DMS153 (cell line): ENCODE measurements around the gene ATP5MC3.

Source experiments
- DNase-seq: peaks from one replicate; lab custom pipeline; 2025; lab: John Stamatoyannopoulos, UW

Gene ATP5MC3

DNA sequence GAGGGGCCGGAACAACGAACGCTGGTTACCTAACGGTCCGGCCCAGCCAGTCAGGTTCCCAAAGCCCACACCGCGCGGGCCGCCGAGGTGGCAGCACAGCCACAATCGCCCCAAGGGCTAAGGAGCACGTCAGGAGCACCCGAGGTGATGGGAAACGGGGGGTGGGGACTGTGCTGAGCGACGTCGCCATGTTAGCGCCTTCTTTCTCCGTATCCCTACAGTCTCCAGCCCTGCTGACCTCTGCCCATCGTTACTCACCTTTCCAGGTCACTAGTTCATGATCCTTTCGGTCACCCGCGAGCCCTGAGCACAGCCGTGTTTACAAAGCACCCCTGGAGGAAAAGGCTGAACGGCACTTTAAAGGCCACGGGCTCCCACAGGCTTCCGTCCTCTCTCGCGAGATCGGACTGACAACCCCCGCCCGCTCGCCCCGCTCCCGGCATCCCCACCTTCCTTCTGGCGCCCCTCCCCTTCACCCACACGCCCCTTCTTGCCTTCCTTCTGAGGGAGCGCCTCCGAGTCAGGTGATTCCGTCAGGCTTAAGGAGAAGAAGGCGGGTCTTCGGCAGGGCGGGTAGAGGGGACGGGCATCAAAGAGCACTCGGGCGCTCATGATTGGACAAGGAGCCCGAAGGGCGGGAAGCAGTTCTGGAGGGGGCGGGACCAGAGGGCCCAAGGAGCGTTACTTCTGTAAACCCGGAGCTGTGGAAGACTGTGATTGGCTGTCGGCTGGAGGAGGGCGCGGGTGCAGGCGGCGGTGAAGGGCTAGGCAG is 13.5 kb downstream of the ATP5MC3 start, which contains the start of gene ATF2:
Gene ATF2 (minus strand): TSS at position 412 of the 772 bp plus-strand sequence. CDS start 31,760 bp downstream, outside the sequence.
- DNase-seq: peak; percentile 100

DNA sequence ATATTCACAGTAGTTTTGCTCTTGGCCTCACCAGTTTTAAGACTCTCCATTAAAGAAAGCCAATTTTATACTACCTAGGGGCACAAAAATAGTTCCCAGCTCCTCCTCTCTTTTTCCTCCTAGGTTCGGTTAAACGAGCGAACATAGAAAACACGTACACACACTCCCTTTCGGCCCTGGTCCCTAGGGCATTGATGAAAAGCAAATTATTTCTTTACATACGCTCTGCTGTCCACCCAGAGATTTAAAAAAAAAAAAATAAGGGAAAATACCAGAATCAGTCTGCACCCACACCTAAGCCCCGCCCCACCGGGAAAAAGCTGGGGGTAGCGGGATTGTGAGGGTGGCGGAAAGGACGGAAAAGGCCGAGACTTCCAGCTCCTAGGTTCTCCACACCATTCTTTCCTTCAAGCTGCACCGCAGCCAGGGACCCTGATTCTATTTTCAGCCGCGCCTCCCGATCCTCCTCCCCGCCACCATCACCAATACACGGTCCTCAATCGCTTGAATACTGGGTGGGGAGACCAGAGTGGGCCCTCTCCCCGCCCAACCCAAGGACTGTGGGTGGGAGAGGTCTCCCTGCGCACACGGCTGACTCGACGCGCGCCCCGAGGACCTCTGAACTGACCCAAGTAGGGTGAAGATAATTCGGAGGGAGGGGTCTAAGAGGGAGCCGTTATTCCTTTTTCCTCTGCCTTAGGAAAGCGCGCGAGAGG is 14.3 kb downstream of the ATP5MC3 start:
- DNase-seq: no peak

DNA sequence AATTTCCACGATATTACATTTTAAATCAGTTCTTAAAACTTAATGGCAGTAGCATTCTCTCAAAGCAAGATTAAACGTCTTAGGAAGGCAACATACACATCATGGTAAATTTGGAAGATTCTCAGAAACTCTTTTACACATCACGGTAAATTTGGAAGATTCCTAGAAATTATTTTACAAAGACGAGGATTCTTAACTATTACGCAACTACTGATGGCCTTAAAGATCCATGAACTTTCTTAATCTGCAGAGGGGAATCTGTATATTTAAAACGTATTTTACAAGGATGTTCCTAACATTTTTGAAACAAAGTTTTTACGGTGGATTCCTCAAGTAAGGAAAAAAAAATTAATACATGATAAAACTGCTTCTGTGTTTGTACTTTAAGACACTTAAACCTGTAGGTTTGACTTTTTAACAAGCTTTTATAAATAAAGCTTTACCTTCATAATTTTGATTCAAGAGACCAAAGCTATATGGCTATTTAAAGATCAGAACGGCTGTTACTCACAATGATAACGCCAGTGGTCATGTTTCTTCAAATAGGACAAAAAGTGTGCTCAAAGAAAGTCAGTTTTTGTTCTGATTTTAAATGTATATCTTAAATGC is 15.2 kb downstream of the ATP5MC3 start:
- no peak for DNase-seq

DNA sequence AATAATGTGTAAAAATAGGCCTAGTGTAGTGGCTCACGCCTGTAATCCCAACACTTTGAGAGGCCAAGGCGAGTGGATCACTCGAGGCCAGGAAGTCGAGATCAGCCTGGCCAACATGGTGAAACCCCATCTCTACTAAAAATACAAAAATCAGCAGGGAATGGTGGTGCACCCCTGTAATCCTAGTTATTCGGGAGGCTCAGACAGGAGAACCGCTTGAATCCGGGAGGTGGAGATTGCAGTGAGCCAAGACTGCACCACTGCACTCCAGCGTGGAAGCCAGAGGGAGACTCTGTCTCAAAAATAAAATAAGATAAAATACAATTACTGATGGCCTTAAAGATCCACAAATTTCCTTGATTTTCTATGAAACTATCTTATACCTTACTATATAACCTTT is 17.3 kb downstream of the ATP5MC3 start:
- DNase-seq: no peak

DNA sequence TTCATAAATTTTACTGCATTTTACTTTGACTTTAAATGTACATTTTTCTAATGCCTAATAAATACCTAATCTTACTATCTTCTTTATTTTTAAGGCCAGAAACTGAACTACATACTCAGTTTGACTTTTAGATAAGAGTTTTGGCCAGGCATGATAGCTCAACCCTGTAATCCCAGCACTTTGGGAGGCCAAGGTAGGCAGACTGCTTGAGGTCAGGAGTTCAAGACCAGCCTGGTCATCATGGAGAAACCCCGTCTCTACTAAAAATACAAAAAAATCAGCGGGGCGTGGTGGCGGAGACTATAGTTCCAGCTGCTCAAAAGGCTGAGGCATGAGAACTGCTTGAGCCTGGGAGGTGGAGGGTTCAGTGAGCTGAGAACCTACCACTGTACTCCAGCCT is 22.6 kb downstream of the ATP5MC3 start:
- DNase-seq: no peak

DNA sequence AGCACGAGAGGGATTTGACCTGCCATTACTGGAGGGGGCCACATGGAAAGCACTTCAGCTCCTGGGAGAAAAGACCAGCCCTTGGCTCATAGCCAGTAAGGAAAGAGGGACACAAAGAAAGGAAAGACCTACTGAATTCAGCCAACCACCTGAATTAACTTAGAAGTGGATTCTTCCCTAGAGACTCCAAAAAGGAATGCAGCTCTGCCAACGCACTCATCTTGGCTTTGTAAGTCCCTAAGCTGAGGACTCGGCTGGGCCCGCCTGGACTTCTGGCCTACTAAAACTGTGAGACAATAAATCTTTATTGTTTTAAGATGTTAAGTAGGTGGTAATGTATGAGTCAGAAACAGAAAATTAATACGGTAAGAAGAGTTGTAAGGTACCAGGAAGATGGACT is 25.0 kb downstream of the ATP5MC3 start:
- no peak for DNase-seq

DNA sequence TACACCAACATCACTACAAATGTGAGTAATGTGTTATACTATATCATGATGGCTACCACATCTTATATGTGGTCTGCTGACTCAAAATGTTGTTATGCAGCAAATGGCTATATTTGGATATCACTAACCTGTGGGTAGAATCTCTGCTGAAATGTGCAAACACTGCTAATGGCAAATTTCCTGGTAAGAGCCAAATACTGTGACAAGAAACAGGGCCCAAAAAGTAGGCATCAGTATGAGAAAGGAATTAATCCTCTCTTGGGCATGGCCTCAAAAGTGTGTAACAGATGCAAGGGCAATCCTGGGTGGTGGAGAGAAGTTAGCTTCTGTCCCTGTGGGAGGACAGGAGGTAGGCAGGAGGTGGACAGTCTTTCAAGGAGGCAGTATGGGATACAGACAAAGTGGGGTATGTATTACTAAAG is 26.8 kb downstream of the ATP5MC3 start:
- DNase-seq: no peak

DNA sequence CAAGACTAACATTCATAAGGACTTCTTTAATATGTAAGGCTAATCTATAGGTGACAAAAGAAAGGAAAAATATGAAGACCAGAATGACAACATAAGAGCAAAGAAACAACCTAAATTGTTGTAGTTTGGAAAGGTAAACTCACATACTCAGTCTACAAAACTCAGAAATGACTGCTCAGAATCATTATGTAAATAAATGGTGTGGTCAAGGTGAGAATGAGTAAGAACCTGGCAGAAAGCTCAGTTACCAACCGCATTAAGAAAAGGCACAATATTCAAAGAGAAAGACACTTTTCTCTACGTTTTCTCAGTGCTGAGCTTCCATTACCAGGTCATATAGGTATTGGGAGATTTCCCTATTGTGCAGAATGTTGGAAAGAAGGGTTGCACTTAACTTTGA is 29.3 kb downstream of the ATP5MC3 start:
- no peak for DNase-seq

DNA sequence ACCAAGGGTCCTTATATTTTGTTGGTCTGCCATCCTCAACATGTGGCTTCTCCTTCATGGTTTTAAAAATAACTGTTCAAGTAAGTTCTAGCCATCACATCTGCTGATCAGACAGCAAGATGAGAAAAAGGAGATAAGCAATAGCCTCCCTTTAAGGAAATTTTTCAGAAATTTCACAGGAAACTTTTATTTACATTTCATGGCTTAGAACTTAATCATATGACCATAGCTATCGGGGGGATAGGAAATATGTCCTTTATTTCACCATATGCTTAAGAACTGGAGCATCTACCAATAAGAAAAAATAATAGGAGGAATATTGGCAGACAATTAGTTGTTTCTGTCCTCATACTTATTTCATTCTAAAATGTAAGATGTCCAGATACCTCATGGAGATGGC is 29.7 kb downstream of the ATP5MC3 start:
- no peak for DNase-seq

DNA sequence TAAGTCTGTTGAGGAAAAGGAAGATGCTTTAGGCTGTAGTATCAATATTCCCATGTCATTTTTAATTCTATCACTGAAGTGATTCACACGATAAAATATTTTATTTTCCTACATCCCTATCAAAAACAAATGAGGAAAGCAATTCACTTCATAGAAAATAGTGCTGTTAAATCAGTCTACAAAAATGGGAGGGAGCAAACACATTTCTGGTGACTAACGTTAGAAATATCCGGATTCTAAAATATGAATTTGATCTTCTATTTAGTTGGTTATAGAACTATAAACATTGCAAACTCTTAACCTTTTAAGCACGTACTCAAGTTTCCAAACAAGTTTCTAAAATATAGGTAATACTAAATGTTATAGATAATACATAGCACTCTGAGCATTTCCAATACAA is 34.3 kb downstream of the ATP5MC3 start:
- no peak for DNase-seq

DNA sequence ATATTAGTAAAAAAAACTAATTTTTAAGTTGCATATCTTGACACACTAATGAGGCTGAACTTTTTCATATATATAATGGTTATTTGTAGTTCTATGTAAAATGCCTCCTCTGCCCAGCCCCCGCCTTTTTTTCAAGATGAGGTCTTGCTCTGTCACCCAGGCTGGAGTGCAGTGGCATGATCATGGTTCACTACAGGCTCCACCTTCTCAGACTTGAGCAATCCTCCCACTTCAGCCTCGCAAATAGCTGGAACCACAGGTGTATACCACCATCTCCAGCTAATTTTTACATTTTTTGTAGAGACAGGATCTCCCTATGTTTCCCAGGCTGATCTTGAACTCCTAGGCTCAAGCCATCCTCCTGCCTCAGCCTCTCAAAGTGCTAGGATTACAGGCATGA is 37.8 kb downstream of the ATP5MC3 start:
- no peak for DNase-seq

DNA sequence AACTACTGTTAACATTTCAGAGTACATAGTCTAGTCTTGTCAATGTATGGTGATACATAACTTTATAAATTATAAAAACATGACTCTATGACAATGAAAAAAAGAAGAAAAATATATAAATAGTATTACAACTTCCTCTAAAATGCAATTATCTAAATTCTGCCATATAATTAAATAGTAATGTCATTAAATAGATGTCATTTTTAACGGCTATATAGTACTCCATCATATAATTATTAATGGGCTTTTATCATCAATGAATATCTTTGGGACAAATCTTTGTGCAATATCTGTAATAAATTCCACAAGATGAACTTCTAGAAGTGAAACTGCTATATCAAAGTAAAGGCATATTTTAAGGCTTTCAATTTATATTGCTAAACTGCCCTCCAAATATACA is 38.3 kb downstream of the ATP5MC3 start:
- DNase-seq: no peak

DNA sequence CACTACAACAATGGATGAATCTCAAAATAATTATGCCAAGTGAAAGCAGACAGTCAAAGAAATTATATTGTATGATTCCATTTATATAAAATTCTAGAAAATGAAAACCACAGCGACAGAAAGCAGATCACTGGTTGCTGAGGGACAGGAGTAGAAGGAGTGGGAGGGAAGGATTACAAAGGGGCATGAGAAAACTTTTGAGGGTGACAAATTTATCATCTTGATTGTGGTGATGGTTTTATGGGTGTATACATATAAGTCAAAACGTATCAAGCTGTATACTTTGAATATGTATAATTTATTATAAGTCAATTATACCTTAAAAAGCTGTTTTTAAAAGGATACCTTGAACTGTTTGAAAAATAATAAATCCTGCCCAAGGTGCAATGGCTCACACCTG is 41.2 kb downstream of the ATP5MC3 start:
- DNase-seq: no peak

DNA sequence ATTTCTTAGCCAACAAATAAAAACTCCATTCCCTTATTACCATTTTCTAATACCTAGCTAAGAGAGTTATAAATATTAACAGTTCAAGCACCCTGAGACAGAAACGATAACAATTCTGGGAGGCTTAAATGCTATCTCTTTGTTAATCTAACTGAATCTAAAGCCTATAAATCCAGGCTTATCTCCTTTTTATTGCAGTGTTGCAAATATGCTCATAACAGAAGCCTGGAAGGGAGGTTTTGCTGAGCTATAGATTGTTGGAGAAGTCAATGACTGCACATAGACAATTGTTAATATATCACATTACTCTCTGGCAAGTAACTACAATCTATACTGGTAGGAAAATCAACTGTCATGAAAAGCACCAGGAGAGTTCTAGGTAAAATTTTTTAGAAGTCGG is 43.7 kb downstream of the ATP5MC3 start:
- DNase-seq: no peak

DNA sequence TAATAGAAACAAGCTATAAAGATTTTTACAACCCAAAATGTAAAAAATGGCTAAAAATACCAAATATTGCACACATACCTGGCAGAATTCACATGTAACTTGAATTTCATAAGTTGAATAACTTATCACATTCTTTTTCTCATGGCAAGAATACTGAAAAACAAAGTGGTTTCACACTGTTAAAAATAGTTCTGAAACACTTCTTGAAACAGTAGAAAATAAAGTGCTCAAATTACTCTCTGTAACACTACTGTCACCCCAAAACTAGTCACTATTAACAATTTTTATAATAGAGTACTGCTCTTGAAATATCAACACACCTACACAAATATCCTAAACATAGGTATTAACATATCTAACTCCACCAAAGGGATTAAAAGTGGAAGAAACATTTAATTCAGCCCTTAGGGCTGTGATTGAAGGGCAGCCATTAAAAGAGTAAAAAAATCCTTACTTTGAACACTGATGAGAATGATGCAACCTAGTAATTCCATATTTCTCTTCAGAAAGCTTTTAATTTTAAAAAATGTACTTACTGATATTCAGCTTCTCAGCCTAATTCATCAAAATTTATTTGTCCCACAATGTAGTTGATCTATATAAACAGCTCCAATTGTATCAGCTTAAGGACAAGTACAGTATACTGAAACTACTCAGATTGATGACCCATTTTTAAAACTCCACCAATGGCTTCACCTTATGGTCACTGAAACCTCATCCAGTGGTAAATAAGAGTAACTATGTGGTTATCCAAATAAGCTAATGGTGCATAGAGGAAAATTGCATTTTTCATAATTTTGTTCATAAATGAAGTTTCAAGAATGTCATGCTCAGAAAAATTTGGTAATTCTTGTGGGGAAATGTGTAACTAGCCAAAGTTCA is 44.9 kb downstream of the ATP5MC3 start:
- no peak for DNase-seq

DNA sequence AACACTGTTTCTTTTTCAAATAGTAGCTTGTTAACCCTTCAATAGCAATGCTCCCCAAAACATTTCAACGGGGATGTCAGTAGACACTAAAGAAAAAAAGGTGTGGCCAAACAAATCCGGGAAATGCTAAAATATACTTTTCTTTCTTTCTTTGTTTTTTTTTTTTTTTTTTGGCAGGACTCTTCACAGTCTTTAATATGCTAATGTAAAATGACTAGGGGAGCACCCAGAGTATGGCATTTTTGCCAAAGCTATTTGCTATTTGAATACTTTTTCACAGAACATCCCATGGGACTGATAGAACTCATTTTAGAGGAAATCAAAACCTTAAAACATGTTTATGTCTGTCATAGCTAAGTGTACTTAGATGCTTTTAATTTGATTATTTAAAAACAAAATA is 45.6 kb downstream of the ATP5MC3 start:
- no peak for DNase-seq

DNA sequence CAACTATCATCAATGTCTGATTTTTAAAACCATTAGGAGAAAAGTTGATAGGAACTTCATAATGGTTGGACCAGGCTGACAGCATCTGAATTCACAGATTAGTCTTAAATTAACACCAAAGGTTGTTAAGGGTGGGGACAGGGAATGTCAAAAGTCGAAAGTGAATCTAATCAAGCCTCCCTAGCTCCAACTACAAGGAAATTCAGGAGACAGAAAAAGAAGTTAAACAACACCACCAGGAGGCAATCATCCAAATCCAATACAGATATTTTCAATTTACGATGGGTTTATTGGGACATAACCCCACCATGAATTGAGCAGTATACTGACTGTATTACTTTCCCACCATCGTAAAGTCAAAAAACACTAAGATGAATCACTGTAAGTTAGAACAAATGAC is 46.3 kb downstream of the ATP5MC3 start:
- DNase-seq: no peak

DNA sequence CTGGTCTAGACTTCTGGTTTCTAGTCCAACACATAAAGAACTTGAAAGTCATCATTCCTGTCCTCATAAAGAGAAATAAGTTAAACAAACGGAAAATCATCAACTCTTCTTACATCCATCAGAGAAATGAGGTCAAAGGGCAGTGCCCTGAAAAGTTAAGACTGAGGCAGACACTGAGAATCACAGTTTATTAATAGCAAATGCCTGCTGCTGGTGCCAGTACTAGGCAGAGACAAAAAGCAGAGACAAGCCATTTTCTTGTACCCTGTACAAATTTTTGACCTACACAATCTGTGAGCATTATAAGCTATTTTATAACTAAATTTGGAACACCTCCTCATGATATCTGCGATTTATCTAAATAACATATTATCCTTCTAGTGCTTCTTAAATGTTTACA is 50.3 kb downstream of the ATP5MC3 start:
- DNase-seq: no peak

DNA sequence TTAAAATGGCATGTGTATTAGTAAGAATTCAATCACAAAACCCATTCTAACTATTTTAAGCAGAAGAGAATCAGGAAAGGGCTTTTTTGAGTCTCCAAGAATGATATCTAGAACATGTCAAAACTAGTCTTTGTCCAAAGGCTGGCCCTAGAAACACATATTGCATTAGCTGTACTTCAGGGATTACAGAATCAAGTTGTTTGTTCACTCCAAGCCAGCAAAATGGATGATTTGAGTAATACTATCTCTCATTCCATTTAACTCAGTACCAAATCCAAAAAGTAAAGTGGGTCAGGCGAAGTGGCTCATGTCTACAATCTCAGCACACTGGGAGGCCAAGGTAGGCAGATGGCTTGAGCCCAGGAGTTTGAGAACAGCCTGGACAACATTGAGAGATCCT is 54.8 kb downstream of the ATP5MC3 start:
- no peak for DNase-seq
